Activated T-helper 1 cell treated with anti-CD3 and anti-CD28 coated beads, Interleukin-12 subunit alpha, Interleukin-12 subunit beta, Interleukin-2, Interleukin-4 antibody, amounts not matched to agents 30 ng/mL and 10 ng/mL and 1 ng/mL, durations not matched to agents 14 hours and 24 hours and 36 hours (primary cell): ENCODE results near the gene KITLG. TPM values are rescaled to one million over a fixed set of nuclear protein-coding genes. Genes with fewer than 3 reads are reported as not detected.

Experiments
- DNase-seq: peaks from one replicate; pipeline ENCODE4 v3.0.0; 2021; ENCODE audit warnings: low spot score
- H3K27ac Mint-ChIP-seq: one replicate; pipeline ENCODE4 v1.8.0; 2021; ENCODE audit warnings: mild to moderate bottlenecking, mixed read lengths
- H3K27me3 Mint-ChIP-seq: one replicate; pipeline ENCODE4 v1.8.0; 2022; ENCODE audit warnings: mild to moderate bottlenecking, moderate library complexity, mixed read lengths; ENCODE audit not compliant: insufficient read depth
- H3K36me3 Mint-ChIP-seq: one replicate; pipeline ENCODE4 v1.8.0; 2021; ENCODE audit warnings: low read depth, mixed read lengths
- H3K4me1 Mint-ChIP-seq: one replicate; pipeline ENCODE4 v1.8.0; 2021; ENCODE audit warnings: low read depth, mixed read lengths
- H3K4me3 Mint-ChIP-seq: one replicate; pipeline ENCODE4 v1.8.0; 2021; ENCODE audit warnings: mild to moderate bottlenecking, moderate library complexity, mixed read lengths
- H3K9me3 Mint-ChIP-seq: one replicate; pipeline ENCODE4 v1.8.0; 2021; ENCODE audit warnings: mixed read lengths
- intact Hi-C: fragments of 100-400 bp; cut with micrococcal nuclease; formaldehyde crosslinking; loops from one replicate; pipeline ENCODE4 v1.15.1; 2024
- total RNA-seq: library from RNA; stranded (reverse); gene quantifications from 2 replicates; pipeline ENCODE4 v1.2.3, GENCODE V29; 2022

KITLG gene
- total RNA-seq, 1 donor from 2014 or later, result not detected

GRCh38 chr12:88445705-88446394 is 134.4 kb downstream of the KITLG start:
- Mint-ChIP-seq H3K4me1 (no peaks in the 10 kb centered on the region), H3K27ac (no peak overlapping the region), H3K36me3 (no peaks in the 10 kb centered on the region), H3K9me3 (no peaks in the 10 kb centered on the region), H3K27me3 (no peaks in the 10 kb centered on the region), H3K4me3 (no peak overlapping the region)
- intact Hi-C loops, result no loop called here
- no peak for DNase-seq

- Mint-ChIP-seq H3K27ac (no peak overlapping the region), H3K4me3 (no peak overlapping the region), H3K9me3 (no peaks in the 10 kb centered on the region), H3K27me3 (no peaks in the 10 kb centered on the region), H3K4me1 (no peaks in the 10 kb centered on the region), H3K36me3 (no peaks in the 10 kb centered on the region)
- intact Hi-C loops, result no loop called here
- no peak for DNase-seq
Observed at GRCh38 chr12:88444481-88444880, 135.8 kb downstream of the KITLG start.
